ENCODE data around the gene MLF1.

MLF1 gene

GRCh38 chr3:158590223-158590622 is 19.2 kb downstream of the MLF1 start:
- no peak for DNase-seq

DNA sequence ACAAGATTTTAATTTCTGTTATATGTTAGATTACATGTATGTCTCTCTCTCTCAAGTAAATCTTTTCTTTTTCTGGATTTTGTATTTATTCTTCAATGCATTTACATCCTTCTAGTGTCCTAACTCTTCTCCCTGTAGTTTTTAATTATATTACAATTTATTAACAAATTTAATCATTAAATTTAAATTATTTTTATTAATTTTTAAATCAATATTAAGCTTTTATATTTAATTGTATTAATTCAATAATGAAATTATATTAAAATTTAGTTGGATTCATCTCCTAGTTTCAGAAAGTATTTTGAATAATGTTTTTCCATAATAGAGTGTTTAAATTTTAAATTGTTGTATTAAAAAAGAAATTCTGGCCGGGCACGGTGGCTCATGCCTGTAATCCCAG is 29.8 kb downstream of the MLF1 start:
- no peak for DNase-seq

GRCh38 chr3:158602227-158602626 is 31.2 kb downstream of the MLF1 start:
- DNase-seq = no peak

GRCh38 chr3:158617982-158618875 is 47.2 kb downstream of the MLF1 start:
- DNase-seq = no peak

DNA sequence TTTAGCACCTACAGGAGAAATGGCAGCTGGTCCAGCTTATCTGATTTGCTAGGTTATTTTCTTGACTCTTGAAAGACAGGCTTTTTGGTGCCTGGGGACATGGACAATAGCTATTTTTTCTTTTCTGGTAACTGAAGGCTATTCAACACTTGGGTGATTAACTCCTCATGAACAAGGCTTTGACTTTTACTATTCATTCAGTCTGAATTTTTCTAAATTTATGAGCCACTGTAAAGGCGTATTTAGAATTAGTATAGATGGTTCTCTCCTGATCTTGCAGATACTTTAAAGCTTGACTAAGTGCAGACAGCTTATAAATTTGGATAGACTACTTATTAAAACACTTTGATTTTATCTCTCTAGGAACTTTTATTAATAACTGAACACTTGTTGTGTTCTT is 54.9 kb downstream of the MLF1 start:
- DNase-seq = no peak

GRCh38 chr3:158631981-158632380 is 61.0 kb downstream of the MLF1 start:
- DNase-seq = no peak

- DNase-seq = no peak
These were observed 69.7 kb downstream of the MLF1 start for GRCh38 chr3:158640646-158641045.

GRCh38 chr3:158642005-158642404 is 71.0 kb downstream of the MLF1 start:
- DNase-seq = no peak

DNA sequence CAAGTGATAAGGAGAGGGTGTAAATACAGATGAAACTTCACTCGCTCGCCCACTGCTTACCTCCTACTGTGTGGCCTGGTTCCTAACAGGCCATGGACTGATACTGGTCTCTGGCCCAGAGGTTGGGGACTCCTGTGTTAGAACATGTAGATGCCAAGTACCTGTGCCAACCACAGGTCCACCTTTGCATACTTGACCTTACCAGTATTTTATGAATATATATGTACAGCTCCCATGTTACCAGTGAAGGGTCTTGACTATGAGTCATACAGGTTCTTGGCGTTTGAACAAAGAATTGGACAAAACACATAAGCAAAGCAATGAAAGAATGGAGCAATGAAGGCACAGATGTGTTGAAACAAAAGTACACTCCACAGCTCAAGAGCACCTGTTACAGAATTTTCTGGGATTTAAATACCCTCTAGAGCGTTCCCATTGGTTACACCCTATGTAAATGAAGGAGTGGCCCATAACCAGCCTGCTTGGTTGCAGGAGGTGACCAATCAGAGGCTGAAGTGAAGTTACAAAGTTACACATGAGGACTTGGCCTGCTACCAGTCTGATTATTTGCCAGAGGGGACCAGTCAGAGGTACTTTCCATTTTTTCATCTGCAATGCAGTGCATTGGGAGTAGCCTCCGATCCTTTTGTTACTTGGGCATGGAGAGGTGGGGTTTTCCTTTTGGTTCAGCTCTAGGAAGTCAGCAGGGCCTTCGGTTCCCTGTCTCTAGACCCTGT is 71.6 kb downstream of the MLF1 start:
- no peak for DNase-seq

DNA sequence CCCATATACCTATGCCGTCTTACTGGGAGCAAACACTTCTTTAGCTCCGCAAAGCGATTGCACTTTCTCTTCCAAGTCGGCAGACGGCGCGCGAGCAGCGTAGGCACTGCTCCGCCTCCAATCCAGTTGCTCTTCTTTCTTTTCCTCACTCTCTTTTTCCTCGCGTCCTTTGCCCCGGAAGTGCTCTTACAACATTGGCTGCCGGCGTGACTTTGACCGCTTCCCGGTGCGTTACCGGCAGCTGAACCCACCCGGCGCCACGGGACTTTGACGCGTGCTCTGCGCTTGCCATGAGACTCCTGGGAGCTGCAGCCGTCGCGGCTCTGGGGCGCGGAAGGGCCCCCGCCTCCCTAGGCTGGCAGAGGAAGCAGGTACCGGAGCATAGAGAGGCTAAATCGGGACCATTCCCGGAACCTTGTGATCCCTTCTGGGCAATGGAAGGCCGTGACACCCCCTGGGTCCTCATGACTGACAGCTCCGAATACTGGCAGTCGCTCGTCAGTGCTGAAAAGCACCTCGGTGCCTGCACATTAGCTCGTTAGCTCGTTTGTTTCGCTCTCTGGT is 73.4 kb downstream of the MLF1 start, which contains the start of gene GFM1:
Gene GFM1, plus strand, starts transcription at position 183 of the 564 bp plus-strand sequence. Its CDS starts 108 bp downstream, at position 291.
- DNase-seq = peak; percentile 96

GRCh38 chr3:158649791-158650190 is 78.8 kb downstream of the MLF1 start:
- no peak for DNase-seq

DNA sequence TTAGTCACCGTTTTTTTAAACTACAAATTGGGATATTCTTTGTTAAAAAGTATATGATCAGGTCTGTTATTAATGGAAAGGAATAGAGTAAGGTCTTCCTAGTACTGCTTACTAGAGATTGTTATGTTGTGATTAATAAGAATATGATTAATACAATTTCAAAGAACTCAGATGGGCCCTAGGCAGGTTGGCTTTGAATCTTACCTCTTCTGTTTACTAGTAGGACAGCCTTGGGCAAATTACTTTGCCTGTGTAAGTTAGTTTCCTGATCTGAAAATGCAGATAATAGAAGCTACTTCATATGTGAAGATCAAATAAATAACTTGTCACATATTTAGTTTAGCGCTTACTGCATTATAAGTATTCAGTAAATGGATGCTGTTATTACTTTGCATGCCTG is 80.2 kb downstream of the MLF1 start:
- DNase-seq = no peak

DNA sequence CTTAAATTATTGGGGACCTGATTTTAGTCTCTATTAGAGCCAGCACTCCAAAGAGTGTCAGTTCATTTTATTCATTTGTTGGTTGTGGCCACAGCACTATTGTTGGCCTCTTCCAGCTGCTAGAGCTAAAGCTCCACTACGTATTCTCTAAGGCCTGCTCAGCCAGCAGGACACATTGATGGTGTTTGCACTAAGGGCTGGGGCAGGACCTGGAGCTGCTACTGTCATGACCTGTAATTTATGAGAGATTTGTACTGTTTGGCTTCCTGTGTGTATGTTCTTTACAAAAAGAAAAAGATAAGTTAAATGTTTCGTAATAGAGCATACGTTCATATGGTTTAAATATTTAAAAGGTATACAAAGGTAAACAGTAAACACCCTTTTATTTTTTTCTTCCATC is 81.5 kb downstream of the MLF1 start:
- no peak for DNase-seq

Measured in NCI-H2029 (cell line).